Activated T-cell treated with anti-CD3 and anti-CD28 coated beads for 24 hours (primary cell): ENCODE data around the gene IRF2BP1.
"Not testable (repeated sequence)": the region's sequence is repeated elsewhere in the genome, so short reads cannot be mapped to it uniquely, and the experiment has no call there.

Source experiments
- DNase-seq: peaks from one replicate; pipeline ENCODE4 v3.0.0-alpha.2; 2020; ENCODE audit warnings: low read depth

Gene IRF2BP1

GRCh38 chr19:45901912-45902650 is 16.1 kb upstream of the IRF2BP1 start, which contains the start of gene MYPOP:
Gene MYPOP (minus strand): TSS chr19:45902613. CDS start chr19:45901773, 840 bp downstream.
- DNase-seq, result no peak

DNA sequence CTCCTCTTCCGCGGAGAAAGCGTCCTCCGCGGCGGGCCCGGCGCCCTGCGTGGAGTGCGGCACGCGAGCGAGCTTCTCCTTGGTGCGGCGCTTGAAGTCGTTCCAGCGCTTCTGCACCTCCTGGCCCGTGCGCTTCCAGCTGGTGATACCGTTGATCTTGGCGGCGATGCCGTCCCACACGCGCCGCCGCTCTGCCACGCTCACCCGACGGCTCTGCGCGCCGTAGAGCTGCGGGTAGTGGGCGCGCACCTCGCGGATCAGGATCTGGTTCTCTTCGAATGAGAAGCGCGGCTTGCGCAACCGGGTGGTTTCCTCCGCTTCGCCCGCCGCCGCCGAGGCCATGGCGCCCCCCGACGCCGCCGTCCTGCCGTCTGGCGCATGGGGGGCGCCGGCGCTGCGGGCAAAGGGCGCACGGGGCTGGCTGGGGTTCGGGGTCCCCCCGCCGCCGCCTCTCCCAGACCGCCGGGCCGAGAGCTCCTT is 15.5 kb upstream of the IRF2BP1 start:
- DNase-seq, result no peak

- no peak for DNase-seq
Measured at GRCh38 chr19:45900738-45901431, 14.9 kb upstream of the IRF2BP1 start.

GRCh38 chr19:45899919-45900589 is 14.1 kb upstream of the IRF2BP1 start:
- DNase-seq, result no peak

DNA sequence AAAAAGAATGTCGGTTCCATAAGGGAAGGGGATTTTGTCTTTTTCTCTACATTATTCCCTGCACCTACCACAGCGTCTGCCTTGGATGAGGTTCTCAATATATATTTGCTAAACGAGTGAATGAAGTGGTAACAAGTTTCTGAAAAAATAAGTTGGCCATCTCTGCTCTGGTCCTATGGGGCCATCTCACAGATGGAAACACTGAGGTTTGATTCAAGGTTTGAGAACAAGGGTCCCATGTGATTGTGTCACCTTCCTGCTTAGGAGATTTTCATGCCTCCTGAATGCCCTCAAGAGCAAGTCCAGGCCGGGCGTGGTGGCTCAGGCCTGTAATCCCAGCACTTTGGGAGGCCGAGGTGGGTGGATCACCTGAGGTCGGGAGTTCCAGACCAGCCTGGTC is 13.3 kb upstream of the IRF2BP1 start:
- DNase-seq, result no peak

- DNase-seq, result no peak
Measured at GRCh38 chr19:45897261-45897812, 11.4 kb upstream of the IRF2BP1 start.

GRCh38 chr19:45895983-45896599 is 10.2 kb upstream of the IRF2BP1 start:
- not testable (repeated sequence) for DNase-seq

GRCh38 chr19:45895519-45895972 is 9.6 kb upstream of the IRF2BP1 start:
- DNase-seq, result no peak

DNA sequence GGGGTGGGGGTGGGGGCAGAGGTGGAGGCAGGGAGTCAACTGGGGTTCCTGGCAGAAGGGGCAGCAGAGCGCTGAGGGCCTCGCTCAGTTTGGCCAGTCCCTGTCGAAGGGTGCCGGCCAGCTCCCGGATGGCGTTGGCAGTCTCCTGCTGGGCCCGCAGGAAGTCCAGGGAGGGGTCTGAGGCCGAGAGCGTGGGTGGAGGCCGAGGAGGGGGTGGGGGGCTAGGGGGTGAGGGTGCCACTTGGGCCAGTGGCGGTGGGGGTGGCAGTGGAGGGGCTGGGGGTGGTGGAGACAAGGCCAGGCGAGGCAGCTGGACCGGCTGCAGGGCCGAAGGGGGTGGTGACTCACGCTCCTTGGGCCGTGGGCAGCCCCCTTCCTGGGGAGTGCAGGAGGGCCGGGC is 4.9 kb upstream of the IRF2BP1 start:
- no peak for DNase-seq

DNA sequence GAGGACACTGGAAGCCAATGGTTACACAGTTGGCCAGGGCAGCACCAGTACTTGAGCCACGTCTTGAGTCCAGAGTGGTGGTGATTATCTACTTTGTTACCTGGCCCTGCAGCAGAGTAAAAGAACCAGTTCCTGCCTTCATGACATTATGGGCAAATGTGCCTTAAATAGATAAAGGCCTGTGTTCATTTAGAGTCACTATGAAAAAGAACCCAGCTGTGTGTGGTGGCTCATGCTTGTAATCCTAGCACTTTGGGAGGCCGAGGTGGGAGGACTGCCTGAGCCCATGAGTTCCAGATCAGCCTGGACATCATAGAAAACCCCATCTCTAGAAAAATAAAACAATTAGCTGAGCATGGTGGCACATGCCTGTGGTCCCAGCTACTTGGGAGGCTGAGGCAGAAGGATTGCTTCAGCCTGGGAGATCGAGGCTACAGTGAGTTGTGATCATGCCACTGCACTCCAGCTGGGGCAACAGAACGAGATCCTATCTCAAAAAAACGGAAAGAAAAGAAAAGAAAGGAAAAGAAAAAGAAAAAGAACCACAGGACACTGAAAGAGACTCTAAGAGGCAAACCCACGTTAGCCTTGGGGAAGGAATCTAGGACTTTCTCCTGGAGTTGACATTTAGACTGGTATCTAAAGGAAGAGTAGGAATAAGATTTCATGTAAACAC is 3.4 kb upstream of the IRF2BP1 start:
- no peak for DNase-seq

- DNase-seq, result no peak
Measured at GRCh38 chr19:45887200-45887710, 1.3 kb upstream of the IRF2BP1 start.

DNA sequence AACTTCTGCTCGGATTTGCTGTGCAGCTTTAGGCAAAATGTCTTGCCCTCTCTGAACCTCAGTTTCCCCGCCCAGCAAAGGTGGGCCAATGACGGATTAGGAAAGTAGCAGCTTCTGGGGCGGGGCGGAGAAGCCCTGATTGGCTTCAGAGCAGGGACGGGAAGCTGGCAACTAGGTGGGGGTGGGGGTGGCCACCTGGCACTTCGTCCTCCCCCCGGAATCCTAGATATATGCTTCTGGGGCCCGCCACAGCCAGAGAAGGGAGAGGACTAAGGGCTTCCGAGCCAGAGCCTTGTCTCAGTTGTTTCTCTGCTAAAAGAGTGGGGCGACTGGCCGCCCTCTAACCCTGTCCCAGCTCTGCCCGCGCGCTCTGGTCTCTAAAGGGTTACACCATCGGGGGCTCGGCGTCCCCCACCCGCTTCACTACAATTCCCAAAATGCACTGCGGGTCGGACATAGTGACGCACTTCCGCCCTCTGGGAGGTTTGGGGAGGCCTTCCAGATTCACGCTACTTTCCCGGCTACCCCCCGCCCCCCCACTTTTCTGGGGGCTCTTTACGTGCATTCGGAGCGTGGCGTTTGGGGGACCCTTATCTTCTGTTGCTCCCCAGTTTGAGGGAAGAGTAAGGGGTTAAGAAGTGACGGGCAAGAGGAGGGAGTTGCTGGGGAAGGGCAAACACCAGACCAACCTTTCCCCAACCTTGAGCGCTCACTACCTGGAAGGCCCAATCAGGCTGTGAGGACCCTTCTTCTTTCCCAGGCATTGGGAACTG is 672 bp upstream of the IRF2BP1 start:
- peak; percentile 86 for DNase-seq

DNA sequence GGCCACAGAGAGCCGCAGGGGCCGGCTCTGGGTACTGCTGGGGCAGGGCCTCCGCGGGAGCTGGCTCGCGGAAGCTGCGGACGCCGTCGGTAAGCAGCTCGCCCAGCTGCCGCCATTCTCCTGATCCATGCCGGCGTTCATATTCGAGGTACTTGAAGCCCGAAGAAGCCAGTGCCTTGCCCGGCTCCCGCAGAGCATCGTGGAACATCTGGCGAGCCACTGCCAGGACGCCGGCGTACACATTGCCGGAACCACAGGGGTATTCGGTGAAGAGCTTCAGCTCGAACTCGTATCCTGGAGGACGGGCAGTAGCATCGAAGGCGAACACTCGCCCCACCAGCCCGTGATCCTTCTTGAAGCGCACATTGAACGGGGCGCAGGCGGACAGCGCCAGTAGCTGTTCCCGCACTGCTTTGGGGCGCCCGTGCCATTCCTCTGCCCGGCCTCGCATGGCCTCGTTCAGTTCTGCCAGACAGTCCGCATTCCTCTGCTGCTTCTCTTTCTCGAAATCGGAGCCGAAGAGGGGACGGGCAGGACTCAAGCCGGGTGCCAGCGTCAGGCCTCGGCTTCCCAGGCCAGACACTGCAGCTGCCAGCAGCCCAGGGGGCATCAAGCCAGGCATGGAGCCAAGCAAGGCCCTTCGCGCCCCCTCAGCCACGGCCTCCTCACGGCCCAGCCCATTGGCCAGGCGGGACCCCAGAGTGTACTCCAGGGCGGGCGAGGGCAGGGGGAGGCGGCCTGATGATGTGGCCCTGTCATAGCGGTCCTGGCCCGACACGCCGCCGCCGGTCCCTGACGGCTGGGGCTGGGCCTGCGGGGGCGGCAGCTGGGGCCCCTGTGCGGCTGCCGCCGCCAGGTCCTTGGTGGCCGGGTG is 1.0 kb downstream of the IRF2BP1 start:
- no peak for DNase-seq

DNA sequence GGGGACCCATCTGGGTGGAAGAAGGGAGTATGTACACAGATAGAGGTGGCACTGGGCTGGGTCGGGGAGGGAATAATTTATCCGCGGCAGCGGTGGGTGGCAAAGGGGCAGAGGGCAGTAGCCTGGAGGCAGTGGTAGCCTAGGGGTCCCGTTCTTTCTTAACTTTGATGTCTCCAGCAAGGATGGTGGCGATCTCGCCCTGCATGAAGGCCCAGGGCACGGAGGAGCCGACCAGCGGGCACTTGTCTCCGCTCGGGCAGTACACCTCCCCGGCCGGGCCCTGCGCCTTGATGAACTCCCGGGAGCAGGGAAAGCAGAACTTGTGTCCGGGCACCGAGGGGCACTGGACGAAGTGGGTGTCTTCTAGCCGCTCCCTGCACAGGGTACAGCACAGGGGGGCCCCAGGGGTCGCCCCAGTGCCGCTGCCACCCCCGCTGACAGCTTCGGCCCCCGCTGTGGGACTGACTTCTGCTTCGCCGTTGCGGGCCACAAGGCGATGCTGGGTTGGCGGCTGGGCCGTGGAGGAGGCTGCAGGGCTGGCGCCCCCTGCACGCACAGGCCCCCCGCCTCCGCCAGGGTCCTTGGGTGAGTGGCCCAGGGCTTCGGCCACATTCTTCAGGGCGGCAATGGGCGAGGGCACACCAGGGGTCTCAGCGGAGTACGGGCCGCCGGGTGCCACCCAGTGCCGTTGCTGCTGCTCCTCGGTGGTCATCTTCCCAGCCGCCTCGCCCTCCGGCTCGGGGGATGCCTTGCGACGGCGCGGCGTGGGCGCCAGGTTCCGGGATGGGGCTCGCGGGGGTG is 1.9 kb downstream of the IRF2BP1 start:
- no peak for DNase-seq

DNA sequence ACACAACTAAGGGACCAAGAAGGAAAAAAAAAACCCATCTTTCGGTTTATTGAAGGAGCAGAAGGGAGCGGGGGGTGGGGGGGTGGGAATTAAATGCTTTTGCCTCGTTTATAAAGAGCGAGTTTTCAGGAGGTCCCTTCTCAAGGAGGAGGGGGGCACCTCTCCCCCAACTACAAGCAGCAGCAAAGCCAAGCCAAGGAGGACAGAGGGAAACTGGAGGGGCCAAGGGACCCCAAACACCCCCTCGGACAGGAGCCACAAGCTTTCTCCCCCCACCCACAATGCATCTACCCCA is 2.4 kb downstream of the IRF2BP1 start:
- DNase-seq, result no peak

- DNase-seq, result peak; percentile 79
Measured at GRCh38 chr19:45882652-45883585, 3.0 kb downstream of the IRF2BP1 start.

GRCh38 chr19:45881909-45882528 is 3.9 kb downstream of the IRF2BP1 start:
- DNase-seq, result no peak
